T-helper 1 cell treated with Interleukin-12 subunit alpha and Interleukin-12 subunit beta and Interleukin-4 antibody, amounts not matched to agents 30 μg/mL and 1 μg/mL, for 36 hours (primary cell): ENCODE measurements around the gene CPAMD8.
A peak's percentile ranks its signal among the peaks of the same experiment; 100 is the strongest.

Experiments
- H3K27ac Mint-ChIP-seq: one replicate; pipeline ENCODE4 v1.8.0; 2021; ENCODE audit warnings: mild to moderate bottlenecking, mixed read lengths
- H3K27me3 Mint-ChIP-seq: one replicate; pipeline ENCODE4 v1.8.0; 2021; ENCODE audit warnings: low read depth, mixed read lengths
- H3K36me3 Mint-ChIP-seq: one replicate; pipeline ENCODE4 v1.8.0; 2021; ENCODE audit warnings: low read depth, mixed read lengths
- H3K4me1 Mint-ChIP-seq: one replicate; pipeline ENCODE4 v1.8.0; 2021; ENCODE audit warnings: low read depth, mixed read lengths
- H3K4me3 Mint-ChIP-seq: one replicate; pipeline ENCODE4 v1.8.0; 2021; ENCODE audit warnings: mild to moderate bottlenecking, moderate library complexity, mixed read lengths
- H3K9me3 Mint-ChIP-seq: one replicate; pipeline ENCODE4 v1.8.0; 2021; ENCODE audit warnings: mixed read lengths

Gene CPAMD8

GRCh38 chr19:17026706-17027534 is at the start of gene CPAMD8:
Gene CPAMD8 (minus strand): TSS chr19:17026810. CDS start chr19:17026642, 168 bp downstream.
- H3K9me3 Mint-ChIP-seq, result peaks cover 8% of the 10 kb centered on the region
- H3K4me3 Mint-ChIP-seq, result no peak within 1 kb of the TSS
- H3K4me1 Mint-ChIP-seq, result peaks cover 3% of the 10 kb centered on the region
- H3K27ac Mint-ChIP-seq, result no peak within 1 kb of the TSS
- H3K36me3 Mint-ChIP-seq, result no peaks in the 10 kb centered on the region
- peaks cover 50% of the 10 kb centered on the region for H3K27me3 Mint-ChIP-seq

GRCh38 chr19:17075864-17076542 is 49.4 kb upstream of the CPAMD8 start:
- Mint-ChIP-seq H3K9me3 (no peaks in the 10 kb centered on the region), H3K27ac (peak overlapping the region; percentile 96), H3K36me3 (peaks cover 14% of the 10 kb centered on the region), H3K4me3 (peak overlapping the region; percentile 100), H3K27me3 (no peaks in the 10 kb centered on the region), H3K4me1 (peaks cover 48% of the 10 kb centered on the region)

GRCh38 chr19:17075035-17075863 is 48.6 kb upstream of the CPAMD8 start, which contains the start of the genes HAUS8 and MYO9B:
Gene HAUS8 (minus strand): TSS chr19:17075452. CDS start chr19:17075422, 30 bp downstream.
Gene MYO9B (plus strand): TSS chr19:17075777. CDS start chr19:17101718, 25,941 bp downstream.
- Mint-ChIP-seq H3K27ac (peak within 1 kb of the TSS; percentile 97), H3K4me3 (peak within 1 kb of the TSS; percentile 100), H3K27me3 (no peaks in the 10 kb centered on the region), H3K9me3 (no peaks in the 10 kb centered on the region), H3K4me1 (peaks cover 47% of the 10 kb centered on the region), H3K36me3 (peaks cover 17% of the 10 kb centered on the region)

- no peaks in the 10 kb centered on the region for H3K9me3 Mint-ChIP-seq
- H3K4me1 Mint-ChIP-seq, result peaks cover 46% of the 10 kb centered on the region
- no peaks in the 10 kb centered on the region for H3K27me3 Mint-ChIP-seq
- H3K36me3 Mint-ChIP-seq, result peaks cover 24% of the 10 kb centered on the region
- peak overlapping the region; percentile 100 for H3K4me3 Mint-ChIP-seq
- peak overlapping the region; percentile 97 for H3K27ac Mint-ChIP-seq
Measured at GRCh38 chr19:17074634-17075034, 48.0 kb upstream of the CPAMD8 start.

GRCh38 chr19:17073869-17074633 is 47.4 kb upstream of the CPAMD8 start:
- Mint-ChIP-seq H3K36me3 (peaks cover 25% of the 10 kb centered on the region), H3K4me1 (peaks cover 41% of the 10 kb centered on the region), H3K27me3 (no peaks in the 10 kb centered on the region), H3K27ac (peak overlapping the region; percentile 97), H3K9me3 (no peaks in the 10 kb centered on the region), H3K4me3 (peak overlapping the region; percentile 100)

- Mint-ChIP-seq H3K27me3 (no peaks in the 10 kb centered on the region), H3K36me3 (peaks cover 35% of the 10 kb centered on the region), H3K4me3 (no peak overlapping the region), H3K9me3 (no peaks in the 10 kb centered on the region), H3K27ac (no peak overlapping the region), H3K4me1 (peaks cover 37% of the 10 kb centered on the region)
Measured at GRCh38 chr19:17070912-17071311, 44.3 kb upstream of the CPAMD8 start.

GRCh38 chr19:17070421-17070820 is 43.8 kb upstream of the CPAMD8 start:
- peaks cover 35% of the 10 kb centered on the region for H3K36me3 Mint-ChIP-seq

GRCh38 chr19:17069193-17069592 is 42.6 kb upstream of the CPAMD8 start:
- Mint-ChIP-seq H3K27ac (no peak overlapping the region), H3K4me3 (no peak overlapping the region), H3K27me3 (no peaks in the 10 kb centered on the region), H3K9me3 (no peaks in the 10 kb centered on the region), H3K36me3 (peaks cover 43% of the 10 kb centered on the region), H3K4me1 (peaks cover 44% of the 10 kb centered on the region)

More at GRCh38 chr19:17070421-17070820, 43.8 kb upstream of the CPAMD8 start:
- H3K4me3 Mint-ChIP-seq, result no peak overlapping the region
- no peaks in the 10 kb centered on the region for H3K9me3 Mint-ChIP-seq
- no peak overlapping the region for H3K27ac Mint-ChIP-seq
- H3K4me1 Mint-ChIP-seq, result peaks cover 39% of the 10 kb centered on the region
- H3K27me3 Mint-ChIP-seq, result no peaks in the 10 kb centered on the region

GRCh38 chr19:17063428-17063827 is 36.8 kb upstream of the CPAMD8 start:
- Mint-ChIP-seq H3K9me3 (no peaks in the 10 kb centered on the region), H3K36me3 (peaks cover 61% of the 10 kb centered on the region), H3K4me1 (peaks cover 28% of the 10 kb centered on the region), H3K27me3 (no peaks in the 10 kb centered on the region), H3K27ac (no peak overlapping the region), H3K4me3 (no peak overlapping the region)

GRCh38 chr19:17061691-17062090 is 35.1 kb upstream of the CPAMD8 start:
- Mint-ChIP-seq H3K4me1 (peaks cover 21% of the 10 kb centered on the region), H3K4me3 (no peak overlapping the region), H3K9me3 (no peaks in the 10 kb centered on the region), H3K27me3 (no peaks in the 10 kb centered on the region), H3K27ac (no peak overlapping the region), H3K36me3 (peaks cover 59% of the 10 kb centered on the region)

- Mint-ChIP-seq H3K36me3 (peaks cover 56% of the 10 kb centered on the region), H3K4me1 (peaks cover 18% of the 10 kb centered on the region), H3K27ac (no peak overlapping the region), H3K27me3 (no peaks in the 10 kb centered on the region), H3K9me3 (no peaks in the 10 kb centered on the region), H3K4me3 (no peak overlapping the region)
Measured at GRCh38 chr19:17061205-17061604, 34.6 kb upstream of the CPAMD8 start.

GRCh38 chr19:17060802-17061201 is 34.2 kb upstream of the CPAMD8 start:
- Mint-ChIP-seq H3K27ac (no peak overlapping the region), H3K27me3 (no peaks in the 10 kb centered on the region), H3K9me3 (no peaks in the 10 kb centered on the region), H3K4me3 (no peak overlapping the region), H3K36me3 (peaks cover 57% of the 10 kb centered on the region), H3K4me1 (peaks cover 18% of the 10 kb centered on the region)

GRCh38 chr19:17058236-17058635 is 31.6 kb upstream of the CPAMD8 start:
- Mint-ChIP-seq H3K27ac (no peak overlapping the region), H3K27me3 (no peaks in the 10 kb centered on the region), H3K9me3 (no peaks in the 10 kb centered on the region), H3K4me3 (no peak overlapping the region), H3K36me3 (peaks cover 42% of the 10 kb centered on the region), H3K4me1 (peaks cover 5% of the 10 kb centered on the region)
